ENCODE measurements around the gene NPM1.
"Not testable (repeated sequence)": the region's sequence is repeated elsewhere in the genome, so short reads cannot be mapped to it uniquely, and the experiment has no call there.

The NPM1 gene

DNA sequence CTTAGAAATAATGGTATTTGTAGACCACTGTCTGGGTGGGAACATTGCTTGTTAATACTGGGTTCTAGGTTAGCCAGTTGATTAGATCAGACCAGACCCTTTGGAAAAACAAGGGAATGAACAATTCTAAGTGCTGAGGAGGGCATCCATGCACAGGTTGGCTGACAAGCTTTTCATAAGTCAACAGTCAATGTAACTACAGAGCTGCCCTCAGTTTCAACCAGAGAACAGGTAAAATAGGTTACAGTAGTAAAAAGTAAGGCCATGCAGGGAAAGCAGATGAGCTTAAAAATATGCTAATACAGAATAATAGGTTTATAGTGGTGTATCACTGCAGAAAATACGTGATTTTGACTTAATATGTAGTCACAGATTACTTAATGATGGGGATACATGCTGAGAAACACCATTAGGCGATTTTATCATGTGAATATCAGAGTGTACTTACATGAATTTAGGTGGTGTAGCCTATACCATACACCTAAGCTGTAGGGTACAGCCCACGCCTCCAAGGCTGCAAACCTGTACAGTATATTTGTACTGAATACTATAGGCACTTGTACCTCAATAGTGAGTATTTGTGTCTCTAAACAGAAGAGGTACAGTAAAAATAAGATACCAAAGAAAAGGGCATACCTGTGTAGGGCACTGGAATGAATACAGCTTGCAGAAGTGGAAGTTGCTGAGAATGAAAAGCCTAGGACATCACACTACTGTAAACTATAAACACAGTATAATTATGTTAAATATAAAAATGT is 25.7 kb downstream of the NPM1 start:
- no peak for DNase-seq (ENCODE audit: low spot score)

- not testable (repeated sequence) for DNase-seq (ENCODE audit: low spot score)
These were observed 26.3 kb downstream of the NPM1 start for GRCh38 chr5:171413993-171414392.

DNA sequence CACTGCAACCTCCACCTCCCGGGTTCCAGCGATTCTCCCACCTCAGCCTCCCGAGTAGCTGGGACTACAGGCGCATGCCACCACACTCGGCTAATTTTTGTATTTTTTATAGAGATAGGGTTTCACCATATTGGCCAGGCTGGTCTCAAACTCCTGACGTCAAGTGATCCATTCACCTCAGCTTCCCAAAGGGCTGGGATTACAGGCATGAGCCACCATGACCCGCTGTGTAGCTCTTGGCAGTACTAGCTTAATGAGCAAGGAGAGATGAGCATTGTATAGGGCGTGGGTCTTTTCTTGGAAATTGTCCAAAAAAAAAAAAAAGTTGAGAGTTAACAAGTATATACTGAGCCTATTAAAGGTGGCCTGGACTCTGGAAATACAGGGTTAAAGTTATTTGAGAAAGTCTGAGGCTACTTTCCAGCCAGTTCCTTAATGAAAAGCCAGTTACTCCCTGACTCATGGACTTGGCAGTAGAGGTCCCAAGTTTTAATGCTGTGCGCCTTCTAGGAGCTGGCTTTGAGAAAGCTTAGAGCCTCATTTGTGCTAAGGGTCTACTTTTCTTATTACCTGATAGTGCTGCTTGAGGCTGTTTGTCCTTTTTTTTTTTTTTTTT is 27.6 kb downstream of the NPM1 start:
- no peak for DNase-seq (ENCODE audit: low spot score)

- no peak for DNase-seq (ENCODE audit: low spot score)
These were observed 28.8 kb downstream of the NPM1 start for GRCh38 chr5:171416160-171417049.

GRCh38 chr5:171418316-171418981 is 30.8 kb downstream of the NPM1 start:
- peak; percentile 66 for DNase-seq (ENCODE audit: low spot score)

DNA sequence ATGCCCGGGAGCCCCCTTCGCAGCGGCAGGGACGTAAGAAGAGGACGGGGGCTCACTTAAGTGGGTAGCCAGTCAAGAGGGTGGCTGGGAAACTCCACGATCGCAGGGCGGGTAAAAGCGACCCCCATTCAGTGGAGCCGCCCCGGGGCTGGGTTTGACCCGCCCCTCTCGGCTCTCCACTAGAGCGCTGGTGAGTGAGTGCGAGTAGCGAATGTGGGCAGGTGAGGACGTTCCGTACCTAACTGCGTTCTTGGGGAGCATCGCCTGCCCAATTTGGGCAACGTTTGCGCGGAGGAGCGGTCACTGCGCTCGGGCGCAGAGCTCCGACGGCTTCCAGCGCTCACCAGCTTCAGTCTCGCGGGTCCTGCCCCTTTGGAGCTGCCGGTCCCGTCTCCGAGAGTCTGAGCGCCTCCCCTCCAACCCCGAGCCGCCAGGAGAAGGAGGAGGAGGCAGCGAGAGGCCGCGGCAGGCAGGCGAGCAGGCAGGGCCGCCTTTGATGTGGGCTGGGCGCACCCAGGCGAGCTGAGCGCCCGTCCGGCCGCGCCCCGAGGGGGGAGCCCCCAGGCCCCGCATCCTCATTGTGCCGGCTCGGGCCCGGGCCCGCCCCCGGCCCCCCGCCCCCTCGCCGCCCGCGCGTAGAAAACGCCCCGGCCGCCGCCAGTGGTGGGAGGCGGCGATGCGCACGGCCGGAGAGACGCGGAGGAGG is 31.5 kb downstream of the NPM1 start, which contains the start of gene FGF18:
FGF18 (plus strand) TSS at position 666 of the 706 bp plus-strand sequence. CDS start 553 bp downstream, outside the sequence.
- peak; percentile 37 for DNase-seq (ENCODE audit: low spot score)

DNA sequence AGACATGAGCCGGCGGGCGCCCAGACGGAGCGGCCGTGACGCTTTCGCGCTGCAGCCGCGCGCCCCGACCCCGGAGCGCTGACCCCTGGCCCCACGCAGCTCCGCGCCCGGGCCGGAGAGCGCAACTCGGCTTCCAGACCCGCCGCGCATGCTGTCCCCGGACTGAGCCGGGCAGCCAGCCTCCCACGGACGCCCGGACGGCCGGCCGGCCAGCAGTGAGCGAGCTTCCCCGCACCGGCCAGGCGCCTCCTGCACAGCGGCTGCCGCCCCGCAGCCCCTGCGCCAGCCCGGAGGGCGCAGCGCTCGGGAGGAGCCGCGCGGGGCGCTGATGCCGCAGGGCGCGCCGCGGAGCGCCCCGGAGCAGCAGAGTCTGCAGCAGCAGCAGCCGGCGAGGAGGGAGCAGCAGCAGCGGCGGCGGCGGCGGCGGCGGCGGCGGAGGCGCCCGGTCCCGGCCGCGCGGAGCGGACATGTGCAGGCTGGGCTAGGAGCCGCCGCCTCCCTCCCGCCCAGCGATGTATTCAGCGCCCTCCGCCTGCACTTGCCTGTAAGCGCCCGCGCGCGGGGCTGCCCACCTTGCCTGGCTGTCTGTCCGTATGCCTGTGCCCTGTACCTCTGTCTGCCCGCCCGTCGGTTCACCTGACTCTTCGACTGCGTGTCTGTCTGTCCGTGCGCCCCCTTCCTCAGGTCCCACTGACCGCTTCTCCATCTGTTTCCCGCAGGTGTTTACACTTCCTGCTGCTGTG is 32.2 kb downstream of the NPM1 start:
- no peak for DNase-seq (ENCODE audit: low spot score)

DNA sequence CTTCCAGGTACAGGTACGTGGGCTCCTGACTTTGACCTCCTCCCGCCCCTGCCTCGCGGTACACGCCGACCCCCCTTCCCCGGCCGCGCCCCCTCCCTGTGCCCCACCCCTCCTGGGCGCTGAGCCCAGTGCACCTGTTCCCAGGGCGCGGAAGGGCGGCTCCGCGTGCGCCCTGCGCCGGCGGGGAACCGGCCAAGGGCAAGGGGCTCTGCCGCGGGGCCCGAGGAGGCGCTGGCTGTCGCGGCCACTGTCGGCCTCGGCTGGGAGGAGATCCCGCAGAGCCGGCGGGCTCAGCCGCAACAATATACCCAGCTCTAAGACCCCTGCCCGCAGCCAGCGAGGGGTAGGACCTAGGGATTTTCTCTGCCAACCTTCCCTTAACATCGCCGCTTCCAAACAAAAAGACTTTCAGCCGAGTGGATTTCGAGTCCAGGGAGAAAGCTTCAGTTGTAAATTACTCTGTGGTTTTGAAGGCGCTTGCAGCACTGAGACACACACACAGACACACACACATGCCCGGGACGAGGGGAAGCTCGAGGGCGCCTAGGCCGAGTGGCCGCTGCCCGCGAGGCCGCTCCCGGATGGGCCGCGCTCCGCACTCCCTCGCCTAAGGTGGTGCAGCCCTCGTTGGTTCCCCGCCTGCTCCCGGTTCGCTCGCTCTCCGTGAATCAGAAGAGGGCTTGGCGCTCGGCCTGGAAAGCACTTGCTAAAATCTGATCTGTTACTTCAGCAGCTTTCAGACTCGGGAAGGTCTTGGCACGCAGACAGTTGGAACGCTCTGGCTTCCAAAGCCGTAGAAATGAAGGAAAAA is 33.0 kb downstream of the NPM1 start:
- DNase-seq (ENCODE audit: low spot score): no peak

GRCh38 chr5:171421331-171422262 is 33.9 kb downstream of the NPM1 start:
- DNase-seq (ENCODE audit: low spot score): no peak

GRCh38 chr5:171422495-171422894 is 34.8 kb downstream of the NPM1 start:
- no peak for DNase-seq (ENCODE audit: low spot score)

DNA sequence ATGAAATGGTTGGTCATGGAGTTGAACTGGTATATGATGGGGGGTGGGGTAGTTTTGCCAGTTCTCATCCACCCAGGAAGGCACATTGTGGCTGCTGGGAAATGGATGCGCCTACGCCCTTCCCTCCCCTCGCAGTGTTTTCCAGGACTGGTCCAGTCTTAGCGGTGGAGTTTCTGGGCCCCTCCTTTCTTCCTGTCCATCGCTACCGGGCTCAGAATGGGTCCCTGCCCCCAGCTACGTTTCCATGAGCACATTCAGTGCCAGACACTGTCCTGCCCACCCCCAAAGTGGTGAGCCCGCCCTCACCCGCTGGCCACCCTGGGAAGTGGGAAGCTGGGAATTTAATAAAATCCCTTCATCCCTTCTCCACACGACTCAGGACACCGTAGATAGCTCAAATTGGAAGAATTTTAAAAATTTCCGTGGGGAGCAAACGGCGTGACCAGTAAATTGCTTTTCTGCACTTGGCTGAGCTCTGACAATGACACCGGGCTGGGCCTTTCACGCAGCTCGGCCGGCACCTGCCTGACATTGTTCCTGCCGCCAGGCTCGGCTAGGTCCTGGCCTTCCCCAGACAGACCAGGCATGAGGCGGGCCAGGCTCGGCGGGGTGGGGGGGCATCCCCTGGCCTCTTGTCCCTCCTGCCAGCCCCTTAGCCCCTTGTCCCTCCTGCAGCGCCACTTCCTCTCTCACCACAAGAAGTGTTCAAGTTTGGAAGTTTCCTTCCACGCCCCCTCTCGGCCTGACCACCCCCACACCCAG is 35.4 kb downstream of the NPM1 start:
- DNase-seq (ENCODE audit: low spot score): no peak

DNA sequence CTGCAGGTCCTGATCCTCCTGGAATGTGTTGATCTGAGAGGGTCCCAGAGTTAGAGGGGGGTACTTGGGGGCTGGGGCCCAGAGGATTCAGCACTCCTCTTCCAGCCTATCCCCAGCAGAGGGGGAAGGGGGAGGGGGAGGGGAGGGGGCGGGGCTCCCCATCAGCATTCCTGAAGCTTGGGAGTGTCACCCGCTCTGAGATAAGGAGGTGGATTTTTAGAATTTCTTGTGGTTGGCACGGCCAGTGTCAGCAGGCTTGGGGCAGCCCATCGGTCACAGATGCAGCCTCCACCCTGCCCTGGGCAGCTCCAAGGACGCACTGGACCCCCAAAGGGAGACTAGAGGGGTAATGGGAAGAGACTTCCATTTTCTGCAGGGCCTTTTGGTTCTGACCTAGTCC is 37.1 kb downstream of the NPM1 start:
- no peak for DNase-seq (ENCODE audit: low spot score)

GRCh38 chr5:171425596-171426244 is 38.1 kb downstream of the NPM1 start:
- no peak for DNase-seq (ENCODE audit: low spot score)

DNA sequence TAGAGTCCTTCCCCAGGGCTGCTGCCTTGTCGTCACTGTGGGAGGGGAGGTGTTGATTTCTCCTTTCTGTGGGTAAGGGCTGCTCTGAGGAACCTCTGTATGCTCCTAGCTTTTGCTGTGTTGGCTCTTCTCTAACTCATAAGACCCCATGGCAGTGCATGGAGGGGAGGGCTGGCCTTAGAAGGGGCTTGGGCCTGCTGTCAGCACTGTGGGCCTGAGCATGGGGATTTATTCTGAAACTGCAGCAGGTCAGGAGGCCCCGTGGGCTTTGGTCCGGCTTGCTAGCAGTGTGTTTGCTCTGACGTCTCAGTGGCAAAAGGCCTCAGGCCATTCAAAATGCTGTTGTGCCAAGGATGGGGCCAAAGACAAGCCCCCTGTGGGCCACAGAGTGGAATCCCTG is 38.6 kb downstream of the NPM1 start:
- no peak for DNase-seq (ENCODE audit: low spot score)

GRCh38 chr5:171426680-171427079 is 39.0 kb downstream of the NPM1 start:
- DNase-seq (ENCODE audit: low spot score): no peak

- no peak for DNase-seq (ENCODE audit: low spot score)
These were observed 39.9 kb downstream of the NPM1 start for GRCh38 chr5:171427318-171428167.

Data from activated CD4-positive, alpha-beta T cell treated with anti-CD3 and anti-CD28 coated beads, Interleukin-2, Interleukin-4, amounts not matched to agents 100 ng/mL and 50 ng/mL, durations not matched to agents 16 hours and 8 hours (primary cell).